ENCODE measurements around the gene USP15.
"Not testable (repeated sequence)": the region's sequence is repeated elsewhere in the genome, so short reads cannot be mapped to it uniquely, and the experiment has no call there.

USP15 gene

GRCh38 chr12:62320054-62320453, 59.9 kb downstream of the USP15 start:
- no peaks in the 10 kb centered on the region for H3K27me3 ChIP-seq (ENCODE audit: control insufficient read depth in 1 of 2, insufficient read depth in 2 of 2, low read length in 2 of 2)
- no peaks in the 10 kb centered on the region for H3K9me3 ChIP-seq (ENCODE audit: control insufficient read depth in 2 of 2, low read length in 2 of 2)
- no peak overlapping the region for H3K4me3 ChIP-seq (ENCODE audit: low read length in 2 of 2)
- peaks cover 0 to 20% of the 10 kb centered on the region in 2 donors for H3K36me3 ChIP-seq (ENCODE audit: control insufficient read depth in 2 of 2, insufficient read depth in 2 of 2, low read length in 2 of 2)
- H3K4me1 ChIP-seq (ENCODE audit: control insufficient read depth, insufficient read depth, low read length) = no peaks in the 10 kb centered on the region
- no peak overlapping the region for H3K27ac ChIP-seq (ENCODE audit: low read length)
- H3K9ac ChIP-seq (ENCODE audit: low read length in 2 of 2) = no peak overlapping the region

GRCh38 chr12:62323386-62323785, 63.2 kb downstream of the USP15 start:
- H3K27me3 ChIP-seq (ENCODE audit: control insufficient read depth in 1 of 2, insufficient read depth in 2 of 2, low read length in 2 of 2) = no peaks in the 10 kb centered on the region
- H3K9me3 ChIP-seq (ENCODE audit: control insufficient read depth in 2 of 2, low read length in 2 of 2) = no peaks in the 10 kb centered on the region
- no peak overlapping the region for H3K4me3 ChIP-seq (ENCODE audit: low read length in 2 of 2)
- H3K4me1 ChIP-seq (ENCODE audit: control insufficient read depth, insufficient read depth, low read length) = no peaks in the 10 kb centered on the region
- no peak overlapping the region for H3K27ac ChIP-seq (ENCODE audit: low read length)
- peaks cover 0 to 17% of the 10 kb centered on the region in 2 donors for H3K36me3 ChIP-seq (ENCODE audit: control insufficient read depth in 2 of 2, insufficient read depth in 2 of 2, low read length in 2 of 2)
- no peak overlapping the region for H3K9ac ChIP-seq (ENCODE audit: low read length in 2 of 2)

- no peaks in the 10 kb centered on the region for H3K36me3 ChIP-seq (ENCODE audit: control insufficient read depth in 2 of 2, insufficient read depth in 2 of 2, low read length in 2 of 2)
- H3K27me3 ChIP-seq (ENCODE audit: control insufficient read depth in 1 of 2, insufficient read depth in 2 of 2, low read length in 2 of 2) = no peaks in the 10 kb centered on the region
- H3K9ac ChIP-seq (ENCODE audit: low read length in 2 of 2) = no peak overlapping the region
- H3K4me1 ChIP-seq (ENCODE audit: control insufficient read depth, insufficient read depth, low read length) = no peaks in the 10 kb centered on the region
- no peak overlapping the region for H3K27ac ChIP-seq (ENCODE audit: low read length)
- H3K4me3 ChIP-seq (ENCODE audit: low read length in 2 of 2) = no peak overlapping the region
- no peaks in the 10 kb centered on the region for H3K9me3 ChIP-seq (ENCODE audit: control insufficient read depth in 2 of 2, low read length in 2 of 2)
Measured at GRCh38 chr12:62328296-62328921, 68.2 kb downstream of the USP15 start.

DNA sequence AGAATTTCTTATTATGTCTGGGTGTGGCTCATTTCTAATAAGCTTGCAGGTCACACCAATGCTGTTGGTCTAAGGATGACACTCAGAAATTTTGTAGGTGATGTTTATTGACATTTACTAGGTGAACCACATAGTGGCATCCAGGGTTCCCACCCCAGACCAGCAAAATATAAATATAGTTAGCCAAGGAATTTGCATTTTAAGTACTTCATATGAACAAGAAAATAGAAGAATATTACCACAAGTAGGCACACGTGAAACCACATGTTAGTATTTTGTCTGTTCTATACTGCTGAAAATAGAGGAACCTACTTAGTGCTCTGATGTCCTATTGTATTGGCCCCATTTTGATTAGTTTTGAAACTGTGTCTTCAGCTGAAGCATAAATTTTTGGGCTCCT, 71.1 kb downstream of the USP15 start:
- Histone ChIP-seq H3K9me3 (ENCODE audit: control insufficient read depth in 2 of 2, low read length in 2 of 2) (no peaks in the 10 kb centered on the region), H3K4me1 (ENCODE audit: control insufficient read depth, insufficient read depth, low read length) (no peaks in the 10 kb centered on the region), H3K4me3 (ENCODE audit: low read length in 2 of 2) (no peak overlapping the region), H3K27ac (ENCODE audit: low read length) (no peak overlapping the region), H3K27me3 (ENCODE audit: control insufficient read depth in 1 of 2, insufficient read depth in 2 of 2, low read length in 2 of 2) (no peaks in the 10 kb centered on the region), H3K36me3 (ENCODE audit: control insufficient read depth in 2 of 2, insufficient read depth in 2 of 2, low read length in 2 of 2) (no peaks in the 10 kb centered on the region), H3K9ac (ENCODE audit: low read length in 2 of 2) (no peak overlapping the region)

DNA sequence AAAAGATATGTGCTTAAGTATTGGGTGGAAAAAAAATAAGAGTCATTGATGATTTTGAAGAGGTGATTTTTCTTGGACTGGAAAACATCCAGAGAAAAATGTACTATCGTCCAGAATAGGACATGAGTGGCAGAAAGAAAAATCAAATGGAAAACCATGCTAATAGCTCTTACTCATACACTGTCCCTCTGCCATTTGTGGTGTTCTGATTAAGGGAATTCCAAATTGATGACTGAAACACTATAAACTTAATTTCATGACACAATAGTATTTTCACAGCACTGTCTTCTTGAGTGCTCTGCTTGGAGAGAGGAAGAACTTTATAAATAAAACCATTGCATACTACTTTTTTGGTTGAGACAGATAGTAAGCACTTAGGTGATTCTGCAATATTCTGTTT, 72.4 kb downstream of the USP15 start:
- H3K4me1 ChIP-seq (ENCODE audit: control insufficient read depth, insufficient read depth, low read length) = no peaks in the 10 kb centered on the region
- H3K36me3 ChIP-seq (ENCODE audit: control insufficient read depth in 2 of 2, insufficient read depth in 2 of 2, low read length in 2 of 2) = no peaks in the 10 kb centered on the region
- H3K4me3 ChIP-seq (ENCODE audit: low read length in 2 of 2) = no peak overlapping the region
- H3K27ac ChIP-seq (ENCODE audit: low read length) = no peak overlapping the region
- H3K9ac ChIP-seq (ENCODE audit: low read length in 2 of 2) = no peak overlapping the region
- H3K27me3 ChIP-seq (ENCODE audit: control insufficient read depth in 1 of 2, insufficient read depth in 2 of 2, low read length in 2 of 2) = no peaks in the 10 kb centered on the region
- no peaks in the 10 kb centered on the region for H3K9me3 ChIP-seq (ENCODE audit: control insufficient read depth in 2 of 2, low read length in 2 of 2)

DNA sequence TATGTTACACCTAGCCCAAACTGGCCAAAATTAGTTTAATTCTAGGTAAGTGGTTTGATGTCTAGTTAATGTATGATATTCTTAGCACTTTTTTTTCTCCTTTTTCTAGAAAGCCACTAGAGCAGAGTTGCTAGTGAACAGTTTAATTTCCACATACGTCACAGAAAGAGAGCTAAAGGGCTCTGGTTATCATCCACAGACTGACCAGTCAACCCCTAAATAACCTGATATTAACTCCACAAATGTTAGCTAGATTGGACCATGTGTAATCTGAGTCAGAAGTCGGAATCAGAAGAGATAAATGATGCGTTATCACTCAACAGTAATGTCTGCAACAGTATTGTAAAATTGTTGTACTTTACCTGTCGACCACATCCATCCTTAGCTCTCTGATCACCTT, 74.9 kb downstream of the USP15 start:
- Histone ChIP-seq H3K27me3 (ENCODE audit: control insufficient read depth in 1 of 2, insufficient read depth in 2 of 2, low read length in 2 of 2) (no peaks in the 10 kb centered on the region), H3K36me3 (ENCODE audit: control insufficient read depth in 2 of 2, insufficient read depth in 2 of 2, low read length in 2 of 2) (no peaks in the 10 kb centered on the region), H3K9ac (ENCODE audit: low read length in 2 of 2) (no peak overlapping the region), H3K4me1 (ENCODE audit: control insufficient read depth, insufficient read depth, low read length) (no peaks in the 10 kb centered on the region), H3K9me3 (ENCODE audit: control insufficient read depth in 2 of 2, low read length in 2 of 2) (no peaks in the 10 kb centered on the region), H3K4me3 (ENCODE audit: low read length in 2 of 2) (no peak overlapping the region), H3K27ac (ENCODE audit: low read length) (no peak overlapping the region)

GRCh38 chr12:62335796-62336195, 75.6 kb downstream of the USP15 start:
- Histone ChIP-seq H3K27ac (ENCODE audit: low read length) (no peak overlapping the region), H3K27me3 (ENCODE audit: control insufficient read depth in 1 of 2, insufficient read depth in 2 of 2, low read length in 2 of 2) (no peaks in the 10 kb centered on the region), H3K4me1 (ENCODE audit: control insufficient read depth, insufficient read depth, low read length) (no peaks in the 10 kb centered on the region), H3K36me3 (ENCODE audit: control insufficient read depth in 2 of 2, insufficient read depth in 2 of 2, low read length in 2 of 2) (no peaks in the 10 kb centered on the region), H3K4me3 (ENCODE audit: low read length in 2 of 2) (no peak overlapping the region), H3K9me3 (ENCODE audit: control insufficient read depth in 2 of 2, low read length in 2 of 2) (no peaks in the 10 kb centered on the region), H3K9ac (ENCODE audit: low read length in 2 of 2) (no peak overlapping the region)

DNA sequence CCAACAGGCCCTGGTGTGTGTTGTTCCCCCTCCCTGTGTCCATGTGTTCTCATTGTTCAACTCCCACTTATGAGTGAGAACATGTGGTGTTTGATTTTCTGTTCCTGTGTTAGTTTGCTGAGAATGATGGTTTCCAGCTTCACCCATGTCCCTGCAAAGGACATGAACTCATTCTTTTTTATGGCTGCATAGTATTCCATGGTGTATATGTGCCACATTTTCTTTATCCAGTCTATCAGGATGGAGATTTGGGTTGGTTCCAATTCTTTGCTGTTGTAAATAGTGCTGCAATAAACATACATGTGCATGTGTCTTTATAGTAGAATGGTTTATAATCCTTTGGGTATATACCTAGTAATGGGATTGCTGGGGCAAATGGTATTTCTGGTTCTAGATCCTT, 77.4 kb downstream of the USP15 start:
- not testable (repeated sequence) for H3K27ac ChIP-seq (ENCODE audit: low read length); H3K4me3 ChIP-seq (ENCODE audit: low read length in 2 of 2); H3K4me1 ChIP-seq (ENCODE audit: control insufficient read depth, insufficient read depth, low read length); H3K27me3 ChIP-seq (ENCODE audit: control insufficient read depth in 1 of 2, insufficient read depth in 2 of 2, low read length in 2 of 2); H3K9ac ChIP-seq (ENCODE audit: low read length in 2 of 2); H3K9me3 ChIP-seq (ENCODE audit: control insufficient read depth in 2 of 2, low read length in 2 of 2); H3K36me3 ChIP-seq (ENCODE audit: control insufficient read depth in 2 of 2, insufficient read depth in 2 of 2, low read length in 2 of 2)

GRCh38 chr12:62342614-62343303, 82.6 kb downstream of the USP15 start:
- not testable (repeated sequence) for H3K27ac ChIP-seq (ENCODE audit: low read length)

GRCh38 chr12:62343304-62344120, 83.3 kb downstream of the USP15 start:
- not testable (repeated sequence) for H3K27me3 ChIP-seq (ENCODE audit: control insufficient read depth in 1 of 2, insufficient read depth in 2 of 2, low read length in 2 of 2); H3K27ac ChIP-seq (ENCODE audit: low read length); H3K9me3 ChIP-seq (ENCODE audit: control insufficient read depth in 2 of 2, low read length in 2 of 2); H3K4me1 ChIP-seq (ENCODE audit: control insufficient read depth, insufficient read depth, low read length); H3K36me3 ChIP-seq (ENCODE audit: control insufficient read depth in 2 of 2, insufficient read depth in 2 of 2, low read length in 2 of 2); H3K4me3 ChIP-seq (ENCODE audit: low read length in 2 of 2); H3K9ac ChIP-seq (ENCODE audit: low read length in 2 of 2)

More at GRCh38 chr12:62342614-62343303, 82.6 kb downstream of the USP15 start:
- not testable (repeated sequence) for H3K9ac ChIP-seq (ENCODE audit: low read length in 2 of 2); H3K9me3 ChIP-seq (ENCODE audit: control insufficient read depth in 2 of 2, low read length in 2 of 2); H3K36me3 ChIP-seq (ENCODE audit: control insufficient read depth in 2 of 2, insufficient read depth in 2 of 2, low read length in 2 of 2); H3K27me3 ChIP-seq (ENCODE audit: control insufficient read depth in 1 of 2, insufficient read depth in 2 of 2, low read length in 2 of 2); H3K4me3 ChIP-seq (ENCODE audit: low read length in 2 of 2); H3K4me1 ChIP-seq (ENCODE audit: control insufficient read depth, insufficient read depth, low read length)
